Ovary (tissue), 9 donors: ENCODE data around the gene VAV3. TPM values are rescaled to one million over a fixed set of nuclear protein-coding genes. Genes with fewer than 3 reads are reported as not detected.

Experiments used
- DNase-seq, 5 donors: peaks; one replicate each; pipeline ENCODE4 v3.0.0-alpha.2; 2019 to 2020
- H3K27ac ChIP-seq, 2 donors: fragments of 200-600 bp; one replicate each; pipeline versions ENCODE4 v1.5.1 to v1.8.0; 2019 to 2022
- H3K27me3 ChIP-seq: fragments of 200-600 bp; one replicate; pipeline ENCODE4 v1.8.0; 2022
- H3K36me3 ChIP-seq: fragments of 200-600 bp; sonication (generic); one replicate; pipeline ENCODE4 v1.5.1; 2019
- H3K4me1 ChIP-seq: one replicate; pipeline ENCODE4 v1.8.1; 2013; ENCODE audit warnings: mild to moderate bottlenecking, moderate library complexity; ENCODE audit not compliant: insufficient read depth
- H3K4me3 ChIP-seq: fragments of 200-600 bp; sonication (generic); one replicate; pipeline ENCODE4 v1.5.1; 2017
- H3K9me3 ChIP-seq, 2 donors: fragments of 200-600 bp in 1 of 2; sonication (generic) in 1 of 2; one replicate each; pipeline versions ENCODE4 v1.5.1 to v1.8.1; 2013 to 2019; ENCODE audit warnings: mild to moderate bottlenecking in 1 of 2, moderate library complexity in 1 of 2
- EP300 ChIP-seq: sonication (generic); formaldehyde crosslinking; IDR thresholded peaks from one replicate; pipeline ENCODE4 v1.6.1; 2017; ENCODE audit warnings: antibody characterized with exemption
- POLR2A ChIP-seq: fragments of 450-650 bp; IDR thresholded peaks from one replicate; pipeline ENCODE4 v1.6.1; 2017; ENCODE audit warnings: antibody characterized with exemption, mild to moderate bottlenecking, moderate library complexity
- WGBS, 3 donors: extraction: QIAGEN DNeasy Blood & Tissue Kit in 1 of 3; methylation state at CpG; one replicate each; pipeline versions ENCODE4 v1.1.5 to v1.1.7; 2013 to 2017; 5-methylcytosine and 5-hydroxymethylcytosine counted together
- intact Hi-C, 4 donors: fragments of 100-400 bp; cut with DNase I; formaldehyde crosslinking; loops; one replicate each; pipeline versions ENCODE4 v1.11.0 to v1.15.1; 2022 to 2023
- polyA plus RNA-seq, 2 donors: library from polyadenylated mRNA; stranded (reverse); fragments of 200-250 nt in 1 of 2; fragments of 350-450 nt in 1 of 2; fragmentation: Illumina TruSeq in 1 of 2; extraction: RNeasy Lipid Tissue Mini Kit (QIAGEN cat#74804) in 1 of 2; gene quantifications; one replicate each; pipeline ENCODE4 v1.2.3, GENCODE V29; 2013 to 2014
- total RNA-seq, 7 donors: library from RNA; depleted of rRNA in 2 of 7; stranded (reverse); fragments of >200 nt in 2 of 7; fragmentation: NEBNext Ultra II Directional in 3 of 7; extraction: Animal tissue kit (Norgen Biotek cat#: 25700) in 3 of 7; gene quantifications; one replicate each; pipeline versions ENCODE4 v1.1.0 to v1.2.4, GENCODE V29; 2016 to 2023
- TF ChIP-seq, protein P1 (sequence below), 3 donors: fragments of 450-650 bp in 2 of 3; fragments of 200-600 bp in 1 of 3; IDR thresholded peaks; one replicate each; pipeline versions ENCODE4 v1.5.1 to v1.8.0; 2016 to 2022; ENCODE audit warnings: antibody characterized with exemption in 3 of 3, mild to moderate bottlenecking in 1 of 3
- donor health status: DM: no; HTN: no; CAD: no; lungs with moderate emphysema.
- donor health status: DM: no; HTN: no; CAD: no.
- donor health status: Bipolar disorder and iron deficiency.
- donor health status: DM: yes; HTN: yes; CAD: no.
- donor health status: DM: no; HTN: no; CAD: no.
- donor health status: DM: yes; HTN: yes; CAD: no.

Gene VAV3
- total and polyA plus RNA-seq, 9 donors = 0.78 to 7.4 (median 1.5) TPM

DNA sequence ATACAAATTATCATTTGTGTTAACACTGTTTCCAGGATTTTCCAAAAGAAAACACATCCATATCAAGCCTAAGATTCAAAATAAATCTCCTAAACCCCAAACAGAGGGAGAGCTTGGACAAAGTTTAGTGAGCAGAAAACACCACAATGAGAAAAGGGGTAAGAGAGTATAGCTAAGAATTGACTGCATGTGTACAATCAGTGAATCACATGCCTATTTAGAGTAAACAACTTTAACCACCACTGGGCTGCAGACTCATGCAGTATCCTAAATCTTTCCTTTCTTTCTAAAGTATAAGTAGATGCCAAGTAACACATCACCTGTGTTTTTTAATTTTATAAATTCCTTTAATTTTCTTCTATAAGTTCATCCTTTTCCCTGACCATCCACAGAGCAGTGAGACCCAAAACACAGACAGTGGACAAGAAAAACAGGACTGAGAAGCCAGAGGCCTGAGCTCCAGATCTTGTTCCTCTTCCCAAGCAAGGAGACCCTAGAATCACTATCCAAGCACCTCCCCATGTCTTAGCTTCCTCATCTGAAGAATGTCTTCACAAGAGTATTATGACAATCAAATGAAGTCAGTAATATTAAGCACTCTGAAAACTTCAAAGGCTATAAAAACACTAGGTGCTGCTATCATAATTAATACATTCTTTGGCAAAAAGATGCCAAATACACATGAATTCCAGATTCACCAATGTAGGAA is 93.1 kb downstream of the VAV3 start:
- TF ChIP-seq, protein P1, sequence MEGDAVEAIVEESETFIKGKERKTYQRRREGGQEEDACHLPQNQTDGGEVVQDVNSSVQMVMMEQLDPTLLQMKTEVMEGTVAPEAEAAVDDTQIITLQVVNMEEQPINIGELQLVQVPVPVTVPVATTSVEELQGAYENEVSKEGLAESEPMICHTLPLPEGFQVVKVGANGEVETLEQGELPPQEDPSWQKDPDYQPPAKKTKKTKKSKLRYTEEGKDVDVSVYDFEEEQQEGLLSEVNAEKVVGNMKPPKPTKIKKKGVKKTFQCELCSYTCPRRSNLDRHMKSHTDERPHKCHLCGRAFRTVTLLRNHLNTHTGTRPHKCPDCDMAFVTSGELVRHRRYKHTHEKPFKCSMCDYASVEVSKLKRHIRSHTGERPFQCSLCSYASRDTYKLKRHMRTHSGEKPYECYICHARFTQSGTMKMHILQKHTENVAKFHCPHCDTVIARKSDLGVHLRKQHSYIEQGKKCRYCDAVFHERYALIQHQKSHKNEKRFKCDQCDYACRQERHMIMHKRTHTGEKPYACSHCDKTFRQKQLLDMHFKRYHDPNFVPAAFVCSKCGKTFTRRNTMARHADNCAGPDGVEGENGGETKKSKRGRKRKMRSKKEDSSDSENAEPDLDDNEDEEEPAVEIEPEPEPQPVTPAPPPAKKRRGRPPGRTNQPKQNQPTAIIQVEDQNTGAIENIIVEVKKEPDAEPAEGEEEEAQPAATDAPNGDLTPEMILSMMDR (IDR thresholded peaks at IDR 0.05) = no peak
- TF ChIP-seq POLR2A (no peak), EP300 (no peak)
- intact Hi-C loops = no loop called here
- H3K27ac ChIP-seq = no peak overlapping the region

DNA sequence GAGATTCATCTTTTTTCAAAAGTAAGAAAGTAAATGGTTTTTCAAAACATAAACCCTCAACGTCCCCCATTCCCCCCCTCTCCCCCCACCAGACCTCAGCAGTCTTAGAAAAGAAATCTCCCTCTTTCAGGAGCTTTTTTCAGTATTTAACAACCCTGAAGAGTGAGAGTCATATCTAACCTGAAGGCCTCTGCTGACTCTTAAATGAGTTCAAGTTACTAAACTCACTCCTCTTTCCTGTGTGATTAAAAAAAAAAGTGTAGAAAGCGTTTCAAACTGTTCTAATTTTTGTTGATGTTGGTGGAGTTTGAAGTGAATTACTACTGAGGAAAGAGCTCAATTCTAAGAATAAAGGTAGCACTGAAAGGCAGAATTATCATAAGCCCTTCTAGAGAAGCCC is 93.7 kb downstream of the VAV3 start:
- TF ChIP-seq POLR2A (no peak), EP300 (no peak)
- TF ChIP-seq, protein P1 (IDR thresholded peaks at IDR 0.05) = no peak
- WGBS, 3 donors = 11 to 18% (median 13%) methylated on average over 2 of the region's 2 CpGs
- no peak overlapping the region for H3K4me3 ChIP-seq
- H3K36me3 ChIP-seq = no peaks in the 10 kb centered on the region
- H3K27me3 ChIP-seq = no peaks in the 10 kb centered on the region
- intact Hi-C loops = no loop called here
- DNase-seq = no peak
- no peaks in the 10 kb centered on the region for H3K9me3 ChIP-seq
- H3K27ac ChIP-seq = no peak overlapping the region
- H3K4me1 ChIP-seq = no peaks in the 10 kb centered on the region

More for the DNA sequence above, 93.1 kb downstream of the VAV3 start:
- Histone ChIP-seq H3K4me3 (no peak overlapping the region), H3K4me1 (no peaks in the 10 kb centered on the region), H3K36me3 (no peaks in the 10 kb centered on the region), H3K9me3 (no peaks in the 10 kb centered on the region), H3K27me3 (no peaks in the 10 kb centered on the region)
- DNase-seq = no peak

DNA sequence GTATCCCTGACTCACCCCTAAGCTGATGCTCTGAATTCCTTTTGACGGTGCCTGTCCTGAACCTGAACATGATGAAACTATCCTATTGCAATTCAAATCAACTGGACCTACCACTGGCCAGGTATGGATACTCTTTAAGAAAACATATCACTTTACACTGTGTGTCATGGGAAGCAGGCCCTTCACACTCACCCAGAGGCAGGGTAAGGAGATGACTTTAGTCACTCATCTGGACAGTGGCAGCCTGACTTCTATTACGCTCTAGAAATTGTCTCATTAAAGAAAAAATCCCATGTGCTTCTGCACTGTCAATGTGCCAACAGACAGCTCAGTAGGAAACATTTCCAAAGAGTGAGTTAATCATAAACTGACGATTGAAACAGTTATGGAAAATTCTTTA is 94.3 kb downstream of the VAV3 start:
- WGBS, 3 donors = 51 to 66% (median 55%) methylated on average over 3 of the region's 3 CpGs
- Histone ChIP-seq H3K9me3 (no peaks in the 10 kb centered on the region), H3K36me3 (no peaks in the 10 kb centered on the region), H3K27me3 (no peaks in the 10 kb centered on the region), H3K27ac (no peak overlapping the region), H3K4me3 (no peak overlapping the region), H3K4me1 (no peaks in the 10 kb centered on the region)
- DNase-seq = no peak
- TF ChIP-seq POLR2A (no peak), EP300 (no peak)
- TF ChIP-seq, protein P1 (IDR thresholded peaks at IDR 0.05) = no peak
- intact Hi-C loops = no loop called here

DNA sequence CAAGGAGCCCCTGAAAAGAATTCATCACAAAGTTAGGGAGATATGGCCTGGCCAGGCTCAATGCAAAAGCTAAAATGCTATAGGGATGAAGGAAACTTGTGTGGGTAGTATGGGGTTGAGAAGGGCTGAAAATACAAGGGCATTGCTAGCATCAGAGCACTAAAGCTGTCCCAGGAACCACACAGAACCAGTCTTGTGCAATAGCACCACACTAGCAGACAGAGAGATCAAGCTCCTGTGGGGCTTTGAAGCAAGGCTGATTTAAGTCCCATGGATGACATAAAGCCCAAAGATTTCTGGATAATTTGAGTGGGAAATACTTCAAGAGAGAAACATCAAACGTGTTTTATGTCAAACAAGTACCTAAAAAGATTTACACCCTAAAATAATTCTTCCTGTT is 97.1 kb downstream of the VAV3 start:
- WGBS, 3 donors = 29 to 53% (median 38%) methylated on average over 1 of the region's 1 CpG
- intact Hi-C loops = no loop called here
- Histone ChIP-seq H3K9me3 (no peaks in the 10 kb centered on the region), H3K36me3 (no peaks in the 10 kb centered on the region), H3K27me3 (no peaks in the 10 kb centered on the region), H3K4me3 (no peak overlapping the region), H3K27ac (no peak overlapping the region), H3K4me1 (no peaks in the 10 kb centered on the region)
- DNase-seq = no peak
- TF ChIP-seq EP300 (no peak), POLR2A (no peak)
- TF ChIP-seq, protein P1 (IDR thresholded peaks at IDR 0.05) = no peak
